Tibial artery (tissue), 4 donors: ENCODE data around the gene CD52.

ENCODE experiments used
- DNase-seq, 2 donors: peaks; one replicate each; pipeline ENCODE4 v3.0.0-alpha.2; 2019
- H3K27ac ChIP-seq, 2 donors: fragments of 200-600 bp; sonication (generic) in 1 of 2; 1 replicate in 1 of 2; 2 replicates in 1 of 2; pipeline ENCODE4 v1.5.1; 2018 to 2019; ENCODE audit warnings: mild to moderate bottlenecking in 1 of 2
- H3K27me3 ChIP-seq, 2 donors: fragments of 200-600 bp; sonication (generic) in 1 of 2; one replicate each; pipeline versions ENCODE4 v1.5.1 to v1.6.0; 2016 to 2019
- H3K36me3 ChIP-seq, 3 donors: fragments of 200-600 bp; sonication (generic) in 2 of 3; one replicate each; pipeline ENCODE4 v1.5.1; 2016 to 2019; ENCODE audit warnings: mild to moderate bottlenecking in 2 of 3
- H3K4me1 ChIP-seq, 4 donors: fragments of 200-600 bp; sonication (generic) in 2 of 4; 1 replicate in 3 of 4; 2 replicates in 1 of 4; pipeline ENCODE4 v1.5.1; 2016 to 2019
- H3K4me3 ChIP-seq, 2 donors: fragments of 200-600 bp; sonication (generic) in 1 of 2; 1 replicate in 1 of 2; 2 replicates in 1 of 2; pipeline ENCODE4 v1.5.1; 2018 to 2019; ENCODE audit warnings: mild to moderate bottlenecking in 2 of 2
- H3K9me3 ChIP-seq, 3 donors: fragments of 200-600 bp; sonication (generic) in 1 of 3; one replicate each; pipeline ENCODE4 v1.5.1; 2016 to 2019
- intact Hi-C: fragments of 100-400 bp; cut with DNase I; formaldehyde crosslinking; loops from one replicate; pipeline ENCODE4 v1.15.0; 2023; ENCODE audit warnings: low total_unique reads
- TF ChIP-seq, protein P1 (sequence below), 2 experiments: fragments of 200-600 bp in 1 of 2; fragments of 450-650 bp in 1 of 2; IDR thresholded peaks; one replicate each; pipeline ENCODE4 v1.5.1; 2017 to 2019; ENCODE audit warnings: antibody characterized with exemption in 2 of 2, mild to moderate bottlenecking in 1 of 2, moderate library complexity in 1 of 2

Gene CD52

DNA sequence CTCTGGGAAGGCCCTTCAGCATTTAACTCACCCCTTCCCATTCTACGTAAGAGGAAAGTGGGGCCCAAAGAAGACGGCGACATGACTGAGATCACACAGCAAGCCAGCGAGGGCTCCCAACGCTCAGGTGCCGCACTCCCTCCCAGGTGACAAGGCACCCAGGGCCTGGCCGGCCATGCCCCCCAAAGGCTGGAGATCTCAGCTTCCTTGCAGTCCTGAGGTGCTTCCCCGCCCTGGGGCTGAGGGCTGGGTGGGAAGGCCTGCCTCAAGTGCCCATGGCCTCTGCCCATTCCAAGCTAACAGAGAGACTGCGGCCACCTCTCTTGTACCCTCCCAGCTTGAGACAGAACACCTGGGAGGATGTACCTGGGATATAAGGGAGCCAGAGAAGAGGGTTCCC is 37.2 kb downstream of the CD52 start:
- Histone ChIP-seq H3K27ac (no peak overlapping the region), H3K27me3 (peaks cover 0 to 61% of the 10 kb centered on the region in 2 donors), H3K9me3 (no peaks in the 10 kb centered on the region), H3K4me1 (peaks cover 0 to 3% (median under 1%) of the 10 kb centered on the region in 4 donors), H3K36me3 (no peaks in the 10 kb centered on the region), H3K4me3 (no peak overlapping the region)
- intact Hi-C loops, result no loop called here
- TF ChIP-seq, protein P1, sequence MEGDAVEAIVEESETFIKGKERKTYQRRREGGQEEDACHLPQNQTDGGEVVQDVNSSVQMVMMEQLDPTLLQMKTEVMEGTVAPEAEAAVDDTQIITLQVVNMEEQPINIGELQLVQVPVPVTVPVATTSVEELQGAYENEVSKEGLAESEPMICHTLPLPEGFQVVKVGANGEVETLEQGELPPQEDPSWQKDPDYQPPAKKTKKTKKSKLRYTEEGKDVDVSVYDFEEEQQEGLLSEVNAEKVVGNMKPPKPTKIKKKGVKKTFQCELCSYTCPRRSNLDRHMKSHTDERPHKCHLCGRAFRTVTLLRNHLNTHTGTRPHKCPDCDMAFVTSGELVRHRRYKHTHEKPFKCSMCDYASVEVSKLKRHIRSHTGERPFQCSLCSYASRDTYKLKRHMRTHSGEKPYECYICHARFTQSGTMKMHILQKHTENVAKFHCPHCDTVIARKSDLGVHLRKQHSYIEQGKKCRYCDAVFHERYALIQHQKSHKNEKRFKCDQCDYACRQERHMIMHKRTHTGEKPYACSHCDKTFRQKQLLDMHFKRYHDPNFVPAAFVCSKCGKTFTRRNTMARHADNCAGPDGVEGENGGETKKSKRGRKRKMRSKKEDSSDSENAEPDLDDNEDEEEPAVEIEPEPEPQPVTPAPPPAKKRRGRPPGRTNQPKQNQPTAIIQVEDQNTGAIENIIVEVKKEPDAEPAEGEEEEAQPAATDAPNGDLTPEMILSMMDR (IDR thresholded peaks at IDR 0.05), result no peak
- DNase-seq, result no peak

- Histone ChIP-seq H3K27ac (no peak overlapping the region), H3K4me3 (no peak overlapping the region), H3K9me3 (no peaks in the 10 kb centered on the region), H3K4me1 (peaks cover 0 to 12% (median 8%) of the 10 kb centered on the region in 4 donors), H3K36me3 (no peaks in the 10 kb centered on the region), H3K27me3 (peaks cover 0 to 73% of the 10 kb centered on the region in 2 donors)
- DNase-seq, result no peak
- TF ChIP-seq, protein P1 (IDR thresholded peaks at IDR 0.05), result no peak
- intact Hi-C loops, result no loop called here
These were observed 38.3 kb downstream of the CD52 start for GRCh38 chr1:26356106-26356505.

- no peak for DNase-seq
- Histone ChIP-seq H3K36me3 (no peaks in the 10 kb centered on the region), H3K27me3 (peaks cover 0 to 80% of the 10 kb centered on the region in 2 donors), H3K4me3 (no peak overlapping the region), H3K9me3 (no peaks in the 10 kb centered on the region), H3K4me1 (peaks cover 0 to 12% (median 8%) of the 10 kb centered on the region in 4 donors), H3K27ac (no peak overlapping the region)
- intact Hi-C loops, result no loop called here
- TF ChIP-seq, protein P1 (IDR thresholded peaks at IDR 0.05), result no peak
These were observed 39.4 kb downstream of the CD52 start for GRCh38 chr1:26357121-26357602.

DNA sequence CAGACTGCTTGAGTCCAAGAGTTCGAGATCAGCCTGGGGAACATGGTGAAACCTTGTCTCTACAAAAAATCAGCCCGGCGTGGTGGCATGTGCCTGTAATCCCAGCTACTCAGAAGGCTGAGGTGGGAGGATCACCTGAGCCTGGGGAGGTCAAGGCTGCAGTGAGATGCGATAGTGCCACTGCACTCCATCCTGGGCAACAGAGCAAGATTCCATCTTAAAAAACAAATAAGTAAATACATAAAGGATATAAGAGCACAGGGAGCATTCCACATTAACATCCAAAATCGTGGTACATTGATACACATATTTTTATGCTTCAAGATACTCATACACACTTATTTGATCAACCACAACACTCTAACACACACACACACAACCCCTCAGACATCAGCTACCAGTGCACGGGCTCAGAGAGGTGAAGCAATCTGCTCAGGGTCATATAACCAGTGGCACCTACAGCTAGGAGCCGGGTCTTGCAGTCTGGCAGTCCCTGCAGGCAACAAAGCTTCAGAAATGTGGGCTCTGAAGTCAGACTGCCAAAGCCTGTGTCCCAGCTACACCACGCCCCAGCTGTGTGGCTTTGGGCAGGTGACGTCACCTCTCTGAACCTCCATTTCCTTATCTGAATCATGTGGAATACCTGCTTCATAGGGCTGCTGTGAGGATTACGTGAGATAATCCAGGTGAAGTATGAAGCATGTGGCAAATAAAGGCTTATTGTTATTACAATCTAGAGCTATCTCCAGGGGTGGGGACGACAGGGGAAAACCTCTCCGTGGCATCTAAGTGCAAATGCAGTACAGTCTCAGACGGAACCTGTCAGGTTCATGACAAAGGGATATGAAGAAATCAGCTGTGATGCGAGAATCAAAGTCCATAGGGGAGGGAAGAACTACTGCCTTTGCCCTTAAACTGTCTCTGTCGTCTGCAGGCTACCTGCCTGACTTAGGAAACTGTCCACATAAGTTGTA is 40.9 kb downstream of the CD52 start:
- Histone ChIP-seq H3K9me3 (no peaks in the 10 kb centered on the region), H3K36me3 (no peaks in the 10 kb centered on the region), H3K27ac (no peak overlapping the region), H3K4me1 (peaks cover 0 to 12% (median 8%) of the 10 kb centered on the region in 4 donors), H3K27me3 (peaks cover 0 to 87% of the 10 kb centered on the region in 2 donors), H3K4me3 (no peak overlapping the region)
- TF ChIP-seq, protein P1 (IDR thresholded peaks at IDR 0.05), result no peak
- DNase-seq, result no peak
- intact Hi-C loops, result no loop called here

- intact Hi-C loops, result no loop called here
- Histone ChIP-seq H3K27ac (no peak overlapping the region), H3K4me1 (peaks cover 0 to 12% (median 8%) of the 10 kb centered on the region in 4 donors), H3K4me3 (no peak overlapping the region), H3K9me3 (no peaks in the 10 kb centered on the region), H3K27me3 (peaks cover 0 to 87% of the 10 kb centered on the region in 2 donors), H3K36me3 (no peaks in the 10 kb centered on the region)
- TF ChIP-seq, protein P1 (IDR thresholded peaks at IDR 0.05), result no peak
- DNase-seq, result no peak
These were observed 42.4 kb downstream of the CD52 start for GRCh38 chr1:26359981-26360806.
